Spinal cord (tissue), 10 donors: ENCODE results near the gene MIPOL1. TPM values are rescaled to one million over a fixed set of nuclear protein-coding genes. Genes with fewer than 3 reads are reported as not detected.

Experiments
- DNase-seq, 6 donors: peaks; one replicate each; pipeline versions ENCODE4 v3.0.0 to v3.0.0-alpha.2; 2013 to 2015; ENCODE audit warnings: low spot score in 6 of 6, low read depth in 4 of 6
- H3K27ac ChIP-seq: one replicate; pipeline ENCODE4 v1.5.1; 2013; ENCODE audit warnings: low read depth, low read length, control low read depth
- H3K27me3 ChIP-seq: one replicate; pipeline ENCODE4 v1.6.1; 2013; ENCODE audit warnings: low read length; ENCODE audit not compliant: control insufficient read depth, insufficient read depth
- H3K36me3 ChIP-seq: one replicate; pipeline ENCODE4 v1.6.1; 2013; ENCODE audit warnings: low read length; ENCODE audit not compliant: control insufficient read depth, insufficient read depth
- H3K4me1 ChIP-seq: one replicate; pipeline ENCODE4 v1.6.1; 2013; ENCODE audit warnings: low read length; ENCODE audit not compliant: control insufficient read depth, insufficient read depth
- H3K4me3 ChIP-seq: one replicate; pipeline ENCODE4 v1.5.1; 2013; ENCODE audit warnings: low read depth, low read length, control low read depth
- H3K9me3 ChIP-seq: one replicate; pipeline ENCODE4 v1.6.1; 2013; ENCODE audit warnings: low read length; ENCODE audit not compliant: control insufficient read depth, insufficient read depth
- WGBS: methylation state at CpG from one replicate; pipeline ENCODE4 v1.1.5; 2013; ENCODE audit warnings: missing lambda C conversion rate; ENCODE audit not compliant: insufficient coverage; 5-methylcytosine and 5-hydroxymethylcytosine counted together
- polyA plus RNA-seq, 2 donors: library from polyadenylated mRNA; unstranded; fragments of 120-200 nt; gene quantifications; one replicate each; pipeline ENCODE4 v1.2.1, GENCODE V29; 2013; ENCODE audit not compliant: insufficient read length in 2 of 2
- total RNA-seq, 2 donors: library from RNA; depleted of rRNA in 1 of 2; stranded (reverse); fragments of 120-200 nt in 1 of 2; fragments of >200 nt in 1 of 2; gene quantifications; one replicate each; pipeline versions ENCODE4 v1.2.3 to v1.2.4, GENCODE V29; 2013 to 2014
- donor health status: healthy.

The MIPOL1 gene
- total and polyA plus RNA-seq, 4 donors: 3.9 to 19.6 (median 11.0) TPM

GRCh38 chr14:37588956-37589714, 391.4 kb downstream of the MIPOL1 start:
- peaks cover 35% of the 10 kb centered on the region for H3K4me1 ChIP-seq
- no peaks in the 10 kb centered on the region for H3K36me3 ChIP-seq
- 15% methylated on average over 12 of the region's 16 CpGs for WGBS
- no peak overlapping the region for H3K4me3 ChIP-seq
- H3K27me3 ChIP-seq: peaks cover 95% of the 10 kb centered on the region
- peak in 2 of 6 donors; percentile 47 to 52 for DNase-seq
- no peaks in the 10 kb centered on the region for H3K9me3 ChIP-seq
- H3K27ac ChIP-seq: no peak overlapping the region

- Histone ChIP-seq H3K4me3 (no peak overlapping the region), H3K9me3 (no peaks in the 10 kb centered on the region), H3K27me3 (peaks cover 94% of the 10 kb centered on the region), H3K27ac (no peak overlapping the region), H3K4me1 (peaks cover 31% of the 10 kb centered on the region), H3K36me3 (no peaks in the 10 kb centered on the region)
- WGBS: 0% methylated on average over 1 of the region's 6 CpGs
- peak in 2 of 6 donors; percentile 32 to 61 for DNase-seq
Observed at GRCh38 chr14:37589715-37590427, 392.1 kb downstream of the MIPOL1 start.

- no peaks in the 10 kb centered on the region for H3K9me3 ChIP-seq
Observed at GRCh38 chr14:37590428-37591139, 392.8 kb downstream of the MIPOL1 start.

GRCh38 chr14:37591311-37591940, 393.7 kb downstream of the MIPOL1 start:
- Histone ChIP-seq H3K36me3 (no peaks in the 10 kb centered on the region), H3K27me3 (peaks cover 93% of the 10 kb centered on the region), H3K9me3 (no peaks in the 10 kb centered on the region), H3K27ac (no peak overlapping the region), H3K4me1 (peaks cover 38% of the 10 kb centered on the region), H3K4me3 (no peak overlapping the region)
- WGBS: 2% methylated on average over 44 of the region's 45 CpGs
- peak in 2 of 6 donors; percentile 29 to 32 for DNase-seq

More at GRCh38 chr14:37590428-37591139, 392.8 kb downstream of the MIPOL1 start:
- H3K36me3 ChIP-seq: no peaks in the 10 kb centered on the region
- no peak overlapping the region for H3K4me3 ChIP-seq
- DNase-seq: peak in 1 of 6 donors; percentile 36
- H3K27me3 ChIP-seq: peaks cover 93% of the 10 kb centered on the region
- peaks cover 30% of the 10 kb centered on the region for H3K4me1 ChIP-seq
- H3K27ac ChIP-seq: no peak overlapping the region
- WGBS: no CpG with 5 or more reads among the region's 4 CpGs

- Histone ChIP-seq H3K4me3 (no peak overlapping the region), H3K36me3 (no peaks in the 10 kb centered on the region), H3K4me1 (peaks cover 38% of the 10 kb centered on the region), H3K27ac (no peak overlapping the region), H3K9me3 (no peaks in the 10 kb centered on the region), H3K27me3 (peaks cover 93% of the 10 kb centered on the region)
- DNase-seq: no peak
- WGBS: 2% methylated on average over 58 of the region's 58 CpGs
Observed at GRCh38 chr14:37591941-37592481, 394.3 kb downstream of the MIPOL1 start.

- Histone ChIP-seq H3K9me3 (no peaks in the 10 kb centered on the region), H3K4me1 (peaks cover 41% of the 10 kb centered on the region), H3K27ac (no peak overlapping the region), H3K27me3 (peaks cover 93% of the 10 kb centered on the region), H3K4me3 (no peak overlapping the region), H3K36me3 (no peaks in the 10 kb centered on the region)
- no peak for DNase-seq
- WGBS: 1% methylated on average over 35 of the region's 42 CpGs
Observed at GRCh38 chr14:37592482-37593408, 395.0 kb downstream of the MIPOL1 start.

- Histone ChIP-seq H3K9me3 (no peaks in the 10 kb centered on the region), H3K4me1 (peaks cover 42% of the 10 kb centered on the region), H3K27ac (no peak overlapping the region), H3K4me3 (no peak overlapping the region), H3K27me3 (peaks cover 93% of the 10 kb centered on the region), H3K36me3 (no peaks in the 10 kb centered on the region)
- WGBS: no CpG with 5 or more reads among the region's 14 CpGs
- DNase-seq: peak in 2 of 6 donors; percentile 35 to 55
Observed at GRCh38 chr14:37593511-37594237, 395.9 kb downstream of the MIPOL1 start.
